ENCODE data around the gene BSX.

The BSX gene

DNA sequence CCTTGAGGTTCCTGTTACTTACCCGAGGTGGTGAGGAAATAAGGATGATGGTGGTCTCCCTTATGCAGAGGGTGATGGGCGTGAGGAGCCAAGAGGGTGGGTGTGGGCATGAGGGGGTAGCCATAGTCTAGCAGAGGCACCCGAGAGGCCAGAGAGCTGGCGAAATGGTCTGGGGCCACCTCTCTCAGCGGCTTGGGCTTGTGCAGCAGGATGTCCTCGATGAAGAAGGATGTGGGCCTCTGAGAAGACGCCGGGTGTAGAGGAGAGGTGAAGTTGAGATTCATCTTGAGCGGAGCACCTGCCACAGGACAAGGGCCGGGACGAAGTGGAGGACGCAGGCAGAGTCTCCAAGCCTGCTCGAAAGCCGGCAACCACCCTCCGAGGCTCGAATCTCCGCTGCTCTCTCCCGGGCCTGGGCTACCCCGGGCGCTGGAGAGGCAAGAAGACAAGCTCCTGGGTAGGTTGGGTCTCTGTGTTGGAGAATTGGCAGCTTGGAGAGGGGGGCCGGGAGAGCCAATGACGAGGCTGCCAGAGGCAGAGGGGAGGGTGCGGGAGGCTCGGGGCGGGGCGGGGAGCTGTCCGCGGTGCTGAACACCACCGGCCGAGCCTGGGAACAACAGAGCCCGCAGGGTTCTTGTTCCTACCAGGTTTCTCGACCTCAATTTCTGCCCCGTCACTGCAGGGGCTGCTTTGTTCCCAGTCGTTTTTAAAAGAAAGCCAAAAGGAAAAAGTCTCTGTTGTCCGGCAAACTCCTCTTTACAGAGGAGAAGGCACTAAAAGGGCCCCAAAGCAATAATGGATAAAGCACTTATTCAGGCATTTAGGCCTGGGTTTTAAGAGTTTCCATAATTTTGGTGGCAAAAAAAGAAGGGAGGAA, at the start of gene BSX:
Gene BSX (minus strand): TSS at position 447 of the 877 bp plus-strand sequence. CDS start 163 bp downstream, at position 284.
- peak in 38 of 42 donors; percentile 6 to 79 (median 40) for DNase-seq
- intact Hi-C loops (cut with DNase I) = no loop called here

DNA sequence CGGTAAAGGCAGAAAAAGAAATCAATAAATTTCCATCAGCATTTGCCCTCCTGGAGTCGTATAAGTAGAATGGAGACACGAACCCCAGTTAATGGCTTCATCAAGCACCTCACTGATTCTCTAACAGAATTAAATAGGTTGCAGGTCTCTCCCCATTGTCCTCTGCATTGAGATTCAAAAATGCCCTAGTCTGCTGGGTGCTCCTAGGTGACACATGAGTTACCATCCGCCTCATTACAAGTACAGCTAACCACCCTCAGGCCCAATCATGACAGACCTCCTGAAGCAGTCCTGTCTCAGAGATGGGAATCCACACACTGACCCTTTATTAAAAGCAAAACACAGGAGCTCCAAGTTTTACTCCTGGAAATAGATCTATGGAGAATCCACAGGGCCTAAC, 48.9 kb upstream of the BSX start:
- intact Hi-C loops (cut with DNase I) = no loop called here

DNA sequence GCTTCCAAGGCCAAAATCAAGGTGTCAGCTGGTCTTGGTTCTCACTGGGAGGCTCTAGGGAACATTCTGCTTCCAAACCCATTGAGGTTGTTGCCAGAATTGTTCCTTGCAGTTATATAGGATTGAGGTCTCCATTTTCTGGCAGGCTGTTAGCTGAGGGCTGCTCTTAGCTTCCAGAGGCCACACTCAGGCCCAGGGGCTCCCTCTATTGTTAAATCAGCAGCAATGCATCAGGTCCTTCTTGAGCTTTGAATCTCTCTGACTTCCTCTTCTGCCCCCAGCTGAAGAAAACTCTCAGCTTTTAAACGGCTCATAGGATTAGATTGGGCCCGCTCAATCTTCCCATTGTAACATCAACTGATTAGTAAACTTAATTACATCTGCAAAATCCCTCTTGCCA, 39.3 kb upstream of the BSX start:
- intact Hi-C loops (cut with DNase I) = loop anchor here (10.0 kb wide), 1 partner anchor 146 kb away; no protein-coding TSS in a partner anchor
- peak in 17 of 42 donors; percentile 8 to 53 (median 22) for DNase-seq

More for the DNA sequence above, 48.9 kb upstream of the BSX start:
- DNase-seq = no peak

DNA sequence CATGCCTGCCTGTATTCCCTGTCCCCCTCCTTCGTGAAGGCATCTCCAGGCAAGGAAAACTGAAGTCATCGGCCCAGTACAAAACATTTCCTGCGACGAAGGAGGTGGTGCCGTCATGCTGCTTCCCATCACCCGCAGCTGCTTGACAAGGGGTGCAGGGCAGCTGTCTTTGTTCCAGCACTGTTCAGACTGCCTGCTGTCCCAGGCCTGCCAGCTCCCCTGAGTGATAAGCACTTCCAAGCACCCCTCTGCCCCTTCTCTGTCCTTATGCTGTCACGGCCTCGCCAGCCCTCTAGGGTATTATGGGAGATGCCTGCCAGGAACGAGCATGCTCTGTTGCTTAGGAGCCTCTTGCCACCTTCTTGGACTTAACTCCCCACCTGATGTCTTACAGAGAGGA, 37.1 kb upstream of the BSX start:
- no peak for DNase-seq
- intact Hi-C loops (cut with DNase I) = no loop called here

DNA sequence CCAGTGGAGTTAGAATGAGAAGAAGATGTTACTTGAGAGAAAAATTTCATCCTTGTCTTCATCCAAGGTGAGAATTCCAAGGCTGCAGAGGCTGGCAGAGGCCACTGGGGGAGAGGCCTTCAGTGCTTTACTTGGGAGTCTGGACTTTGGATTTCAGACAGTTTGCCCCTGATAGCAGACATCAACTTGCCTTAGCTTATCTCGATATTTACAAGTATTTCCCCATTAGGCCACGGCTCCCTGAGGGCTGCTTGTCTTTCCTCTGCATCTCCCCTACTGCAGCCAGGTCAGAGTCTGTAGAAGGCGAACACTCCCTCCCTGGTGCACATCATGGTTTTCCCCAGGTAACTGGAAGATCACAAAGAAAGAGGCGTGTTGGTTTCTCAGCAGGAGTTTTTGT, 29.9 kb upstream of the BSX start:
- intact Hi-C loops (cut with DNase I) = no loop called here
- no peak for DNase-seq

DNA sequence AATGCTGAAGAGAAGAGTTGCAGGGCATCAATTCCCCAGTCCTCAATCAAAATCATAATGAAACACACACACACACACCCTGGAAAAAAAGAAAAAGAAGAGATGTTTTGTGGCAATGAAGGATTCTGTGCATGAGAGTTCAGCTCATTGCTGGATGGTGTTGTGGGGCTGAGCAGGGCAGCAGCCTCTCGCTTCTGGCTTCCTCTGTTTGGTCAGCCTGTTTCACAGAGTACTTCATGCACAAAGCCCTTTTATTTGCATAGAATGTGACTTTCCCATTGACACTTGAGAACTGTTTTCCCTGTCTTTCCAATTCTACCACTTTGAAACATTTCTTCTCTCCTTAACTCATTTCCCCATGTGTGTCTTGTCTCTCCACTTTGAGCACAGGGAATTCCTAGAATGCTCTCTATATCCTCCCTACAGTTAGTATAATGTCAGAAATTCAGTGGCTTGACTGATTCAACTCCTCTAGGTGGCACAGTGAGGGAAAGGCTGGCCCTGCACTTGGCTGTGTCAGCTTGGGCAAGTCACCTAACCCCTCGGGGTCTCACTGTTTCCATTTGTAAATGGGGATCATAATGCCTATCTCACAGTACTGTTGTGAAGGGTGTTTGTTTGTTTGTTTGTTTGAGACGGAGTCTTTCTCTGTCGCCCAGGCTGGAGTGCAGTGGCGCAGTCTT, 25.4 kb upstream of the BSX start:
- intact Hi-C loops (cut with DNase I) = no loop called here
- peak in 1 of 42 donors; percentile 12 for DNase-seq

DNA sequence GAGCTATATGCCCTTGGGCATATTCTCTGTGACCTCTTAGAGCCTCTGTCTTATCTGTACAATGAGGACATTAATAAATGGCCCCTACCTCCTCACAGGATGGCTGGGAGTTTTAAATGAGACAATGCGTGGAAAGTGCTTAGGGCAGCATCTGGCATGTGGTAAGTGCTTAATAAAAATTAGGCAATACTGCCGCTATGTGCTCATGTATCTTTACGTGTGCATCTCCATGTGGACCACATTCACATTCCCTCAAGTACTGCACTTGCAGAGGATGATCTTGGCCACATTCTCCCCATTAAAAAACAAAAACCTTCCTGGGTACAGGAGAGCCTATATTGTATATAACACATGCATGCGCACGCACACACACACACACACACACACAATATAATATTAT, 19.1 kb upstream of the BSX start:
- intact Hi-C loops (cut with DNase I) = no loop called here
- no peak for DNase-seq

DNA sequence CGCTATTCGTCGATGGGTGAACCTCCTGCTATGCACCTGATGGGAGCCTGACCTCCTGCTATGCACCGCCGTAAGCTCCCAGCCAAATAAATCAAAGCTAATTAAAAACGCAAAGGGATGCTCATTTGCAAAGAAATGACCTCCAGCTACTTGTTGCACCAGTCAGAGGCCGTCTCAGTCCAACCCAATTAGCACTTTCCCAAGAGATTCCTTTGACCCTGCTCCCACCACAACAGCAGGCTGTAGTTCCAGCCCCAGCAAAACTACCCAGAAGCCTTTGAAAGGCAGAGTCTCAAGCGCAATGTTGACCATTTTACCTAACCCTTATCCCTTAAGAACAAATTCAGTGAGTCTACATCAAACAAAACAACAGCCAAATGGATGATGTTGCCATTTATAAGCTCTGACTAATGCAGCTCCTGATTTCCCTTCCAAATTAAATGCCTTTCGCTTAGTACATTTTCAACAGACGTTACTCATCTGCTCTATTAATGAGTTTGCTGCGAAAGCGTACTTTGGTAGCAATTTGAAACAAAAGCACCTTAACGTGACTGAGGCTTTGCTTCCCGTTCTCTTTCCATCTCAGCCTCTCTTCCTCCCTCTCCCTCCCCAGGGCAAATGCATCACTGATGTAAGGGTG, 17.2 kb upstream of the BSX start:
- no peak for DNase-seq
- intact Hi-C loops (cut with DNase I) = no loop called here

DNA sequence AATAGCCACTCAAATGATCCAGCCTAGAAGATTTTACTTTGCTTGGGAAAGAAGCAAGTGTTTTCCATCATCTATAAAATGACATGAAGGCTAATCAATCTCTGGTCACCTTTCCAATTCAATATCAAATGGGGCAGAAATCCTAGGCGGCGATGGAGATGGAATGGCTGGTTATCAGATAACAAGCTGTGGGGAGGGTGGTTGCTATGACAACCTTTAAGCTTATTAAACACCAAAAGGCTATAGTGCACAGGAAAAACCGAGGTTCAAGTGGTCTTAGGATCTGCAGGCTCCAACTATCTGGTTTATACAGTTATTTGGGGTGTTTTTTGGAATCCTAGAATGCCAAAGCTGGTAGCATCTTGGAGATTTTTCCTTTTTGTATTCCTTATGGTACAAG, 13.9 kb upstream of the BSX start:
- intact Hi-C loops (cut with DNase I) = no loop called here
- DNase-seq = no peak

DNA sequence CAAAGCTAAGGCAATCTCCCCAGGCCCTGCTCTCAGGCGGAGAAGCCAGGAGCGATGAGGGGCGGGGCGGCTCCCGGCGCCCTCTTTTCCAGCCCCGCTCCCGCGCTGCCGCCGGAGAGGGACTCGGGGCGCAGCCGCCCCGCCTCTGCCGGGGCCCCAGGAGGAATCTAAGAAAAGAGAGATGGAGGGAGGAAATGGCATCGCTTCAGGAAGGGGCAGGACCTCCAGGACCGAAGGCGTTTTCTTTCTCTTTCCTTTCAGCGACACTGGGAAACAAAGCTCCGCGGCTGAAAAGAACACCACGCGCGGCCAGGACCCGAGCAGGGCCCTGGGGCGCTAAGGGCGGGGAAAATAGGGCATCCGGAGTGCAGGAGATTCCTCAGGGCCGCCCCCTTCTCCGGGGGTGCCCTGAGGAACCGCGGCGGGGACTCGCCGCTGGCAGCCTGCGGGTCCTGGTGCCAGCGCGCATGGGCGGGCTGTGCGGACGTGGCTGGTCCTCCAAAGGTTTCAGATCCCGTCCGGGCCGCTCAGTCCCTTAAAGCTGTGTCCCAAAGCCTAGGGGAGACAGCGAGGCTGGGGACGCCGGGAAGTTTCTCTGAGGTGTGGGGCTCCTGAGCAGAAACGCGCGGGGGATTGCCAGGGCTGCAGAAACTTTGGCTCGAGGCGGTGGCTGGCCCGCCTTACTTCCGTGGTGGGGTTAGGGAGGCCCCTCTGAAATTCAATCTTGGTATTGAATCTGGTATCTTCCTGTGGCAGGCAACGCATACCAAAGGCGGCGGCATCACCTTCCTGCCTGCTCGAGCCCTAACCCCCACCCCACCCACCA, 2.8 kb upstream of the BSX start:
- DNase-seq = no peak
- intact Hi-C loops (cut with DNase I) = no loop called here

DNA sequence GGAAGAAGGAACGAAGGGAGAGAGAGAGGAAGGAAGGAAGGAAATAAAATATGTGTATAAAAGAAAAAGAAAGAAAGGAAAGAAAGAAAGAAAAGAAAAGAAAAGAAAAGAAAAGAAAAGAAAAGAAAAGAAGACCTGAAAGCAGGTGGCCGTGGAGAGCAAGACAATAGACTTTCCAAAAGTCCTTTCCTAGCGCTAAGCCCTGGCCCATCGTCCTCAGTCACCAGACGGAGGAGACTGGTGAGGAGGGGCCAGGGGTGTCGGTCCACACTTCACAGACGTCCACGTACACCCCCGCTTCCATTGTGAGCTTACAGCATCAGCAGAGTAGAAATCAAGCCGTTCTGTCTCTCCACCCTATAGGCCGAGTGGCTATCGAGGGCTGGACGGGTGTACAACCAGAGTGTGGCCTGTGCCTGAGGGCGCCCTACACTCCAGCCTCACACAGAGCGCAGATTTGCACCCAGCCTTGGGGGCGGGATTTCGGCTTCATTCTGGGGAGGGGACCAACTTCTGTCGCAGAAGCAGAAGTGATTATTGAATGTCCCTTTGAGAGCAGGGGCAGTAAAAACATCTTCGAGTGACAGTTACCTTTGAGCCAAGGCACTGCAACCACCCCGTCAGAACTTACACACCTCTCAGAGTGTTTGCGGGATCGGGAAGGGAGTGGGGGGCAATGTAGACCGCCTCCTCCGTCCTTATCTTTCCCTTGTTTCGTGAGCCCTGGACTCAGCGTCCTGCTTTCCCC, 2.0 kb upstream of the BSX start:
- intact Hi-C loops (cut with DNase I) = no loop called here
- DNase-seq = no peak

DNA sequence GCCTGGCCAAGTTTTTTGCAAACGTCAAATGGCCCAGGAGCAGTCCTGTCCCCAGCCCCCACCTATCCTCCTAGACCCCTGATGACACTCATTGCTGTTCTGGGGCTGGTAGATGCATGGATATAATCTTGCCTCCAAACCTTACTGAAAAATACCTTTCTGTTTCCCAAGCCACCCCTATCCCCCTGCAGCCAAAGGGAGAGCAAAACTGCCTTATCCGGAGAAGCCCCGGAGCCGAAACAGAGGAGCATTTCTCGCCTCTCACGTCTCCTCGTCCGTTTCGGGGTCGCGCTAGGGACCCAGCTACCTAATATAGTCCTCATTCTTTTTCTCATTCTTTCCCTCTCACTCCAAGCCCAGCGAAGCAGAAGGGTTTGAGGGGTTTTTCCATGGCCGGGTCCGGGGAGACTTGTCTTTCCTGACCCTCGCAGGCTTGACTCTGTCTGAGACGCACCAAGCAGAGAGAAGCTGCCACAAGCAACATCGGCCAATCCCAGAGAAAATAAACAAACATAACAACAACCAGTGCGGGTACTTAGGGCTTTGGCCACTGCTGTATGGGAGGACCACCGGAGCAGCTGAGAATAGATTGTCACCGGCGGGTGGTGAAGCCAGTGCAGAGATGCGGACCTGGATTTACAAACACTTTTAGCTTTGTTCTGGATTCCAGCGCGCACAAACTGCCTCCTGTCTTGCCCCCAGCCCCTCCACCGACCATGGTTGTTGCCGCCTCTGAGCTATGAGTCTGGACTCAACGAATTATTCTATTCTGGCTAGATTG, 1.6 kb downstream of the BSX start:
- DNase-seq = no peak
- intact Hi-C loops (cut with DNase I) = no loop called here

DNA sequence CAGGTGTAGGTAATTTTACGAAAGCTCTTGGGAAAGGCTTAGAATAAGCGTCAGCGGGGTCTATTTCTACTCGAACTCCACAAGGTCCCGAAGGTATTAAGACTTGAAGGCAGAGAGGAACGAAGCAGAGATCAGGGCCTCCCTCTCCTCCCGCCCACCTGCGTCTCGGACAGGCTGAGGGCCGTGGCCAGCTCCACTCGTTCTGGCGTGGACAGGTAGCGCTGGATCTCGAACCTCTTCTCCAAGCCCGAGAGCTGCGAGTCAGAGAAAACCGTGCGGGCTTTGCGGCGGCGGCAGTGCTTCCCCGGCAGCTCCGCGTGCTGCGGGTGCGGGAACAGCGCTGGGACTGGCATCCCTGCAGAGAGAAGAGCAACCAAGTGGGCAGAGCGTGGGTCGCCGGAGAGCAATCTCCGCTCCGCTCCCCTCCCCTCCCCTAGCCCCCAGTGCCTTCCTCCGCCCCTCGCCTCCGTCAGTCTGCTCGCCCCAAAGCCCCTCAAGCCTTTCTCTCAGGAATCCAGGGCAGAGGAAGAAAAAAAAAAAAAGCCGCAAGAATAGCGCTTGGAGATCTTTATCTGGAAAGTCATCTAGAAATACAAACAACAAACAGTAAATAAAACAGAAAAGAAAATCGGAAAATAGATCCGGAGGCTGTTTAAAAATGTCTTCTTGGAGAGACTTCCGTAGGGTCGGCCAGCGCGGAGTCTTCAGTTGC, 2.4 kb downstream of the BSX start:
- intact Hi-C loops (cut with DNase I) = no loop called here
- no peak for DNase-seq

DNA sequence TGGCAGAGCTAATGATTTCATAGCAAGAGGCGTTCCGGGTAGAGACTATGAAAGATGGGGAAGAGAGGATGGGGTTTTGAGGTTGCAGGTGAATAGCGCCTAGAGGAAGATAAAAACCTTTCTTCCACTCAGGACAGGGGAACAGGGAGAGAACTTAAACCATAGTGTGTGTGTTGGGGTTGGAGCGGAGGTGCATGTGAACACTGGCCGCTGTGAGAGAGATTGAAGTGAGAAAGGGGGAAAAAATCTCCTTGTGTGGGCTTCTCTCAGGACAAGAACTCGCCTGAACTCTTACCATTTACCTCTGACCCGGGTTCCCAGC, 3.4 kb downstream of the BSX start:
- DNase-seq = no peak
- intact Hi-C loops (cut with DNase I) = no loop called here

DNA sequence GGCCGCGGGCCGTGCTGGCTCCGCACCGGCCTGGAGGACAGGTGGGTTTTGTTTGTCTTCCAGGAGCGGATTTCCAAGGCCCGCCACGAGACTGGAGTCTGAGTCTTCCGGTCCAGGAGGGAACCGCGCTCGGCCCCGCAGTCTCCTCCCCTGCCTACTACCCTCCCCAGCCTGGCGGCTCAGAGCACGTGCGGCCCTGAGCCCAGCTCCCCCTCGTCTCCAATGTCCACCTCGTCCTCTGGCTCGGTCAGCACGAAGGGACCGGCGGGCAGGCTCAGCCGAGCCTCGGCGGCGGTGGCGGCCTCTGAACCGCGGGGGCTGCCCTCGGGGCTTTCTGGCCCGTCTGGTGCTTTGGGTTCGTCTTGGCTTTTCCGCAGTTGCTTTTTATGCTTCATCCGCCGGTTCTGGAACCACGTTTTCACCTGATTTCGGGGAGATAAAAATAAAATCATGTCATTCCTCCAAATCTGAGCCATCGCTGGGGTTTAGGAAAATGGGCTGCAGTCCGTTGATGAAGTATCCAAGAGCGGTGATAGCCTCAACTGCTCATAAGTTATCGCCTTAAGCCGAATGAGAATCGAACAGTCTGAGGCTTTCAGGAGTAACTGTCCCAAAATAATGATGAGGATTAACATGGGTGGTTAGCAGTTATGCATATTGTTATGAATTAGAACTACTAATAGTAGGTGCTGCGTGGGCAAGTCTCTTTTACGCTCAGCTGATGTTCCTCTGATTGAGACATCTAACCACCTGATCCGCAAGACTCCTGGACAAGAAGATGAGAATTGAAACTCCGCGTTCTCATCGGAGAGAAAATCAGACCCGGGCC, 4.0 kb downstream of the BSX start:
- intact Hi-C loops (cut with DNase I) = no loop called here
- DNase-seq = no peak

DNA sequence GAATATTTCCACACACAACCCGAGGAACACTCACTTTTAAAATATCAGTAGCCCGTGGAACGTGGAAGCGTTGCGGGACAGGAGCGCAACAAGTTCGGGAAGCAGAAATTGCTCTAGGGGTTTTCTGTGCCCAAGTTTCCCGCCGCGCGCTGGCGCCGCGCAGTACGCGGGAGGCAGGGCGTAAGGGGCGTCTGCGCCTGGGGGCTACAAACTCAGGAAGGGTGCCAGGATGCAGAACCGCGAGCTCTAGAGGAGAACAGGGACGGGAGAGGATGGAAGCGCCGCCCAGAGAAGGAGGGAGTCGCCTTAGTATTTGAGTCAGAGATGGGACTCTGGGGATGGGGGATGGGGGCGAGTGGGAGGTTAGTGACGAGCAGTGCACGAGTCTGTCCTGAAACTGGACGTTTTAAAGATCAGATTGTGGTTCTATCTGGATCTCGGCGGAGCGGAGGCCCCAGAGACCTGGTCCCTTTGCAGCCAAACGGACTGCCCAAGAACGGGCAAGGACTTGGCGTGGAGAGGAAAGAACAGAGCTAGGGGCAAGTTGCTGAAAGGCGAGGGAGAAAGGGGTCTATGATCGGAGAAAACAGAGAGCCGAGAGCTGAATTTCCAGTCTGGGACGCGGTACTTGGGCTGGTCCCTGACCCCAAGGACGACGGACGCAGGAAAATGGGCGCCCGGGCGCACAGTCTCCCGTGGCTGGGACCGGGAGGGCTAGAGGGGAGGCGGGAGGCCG, 4.7 kb downstream of the BSX start:
- intact Hi-C loops (cut with DNase I) = no loop called here
- no peak for DNase-seq
